ENCODE measurements around the gene PALD1.

DNA sequence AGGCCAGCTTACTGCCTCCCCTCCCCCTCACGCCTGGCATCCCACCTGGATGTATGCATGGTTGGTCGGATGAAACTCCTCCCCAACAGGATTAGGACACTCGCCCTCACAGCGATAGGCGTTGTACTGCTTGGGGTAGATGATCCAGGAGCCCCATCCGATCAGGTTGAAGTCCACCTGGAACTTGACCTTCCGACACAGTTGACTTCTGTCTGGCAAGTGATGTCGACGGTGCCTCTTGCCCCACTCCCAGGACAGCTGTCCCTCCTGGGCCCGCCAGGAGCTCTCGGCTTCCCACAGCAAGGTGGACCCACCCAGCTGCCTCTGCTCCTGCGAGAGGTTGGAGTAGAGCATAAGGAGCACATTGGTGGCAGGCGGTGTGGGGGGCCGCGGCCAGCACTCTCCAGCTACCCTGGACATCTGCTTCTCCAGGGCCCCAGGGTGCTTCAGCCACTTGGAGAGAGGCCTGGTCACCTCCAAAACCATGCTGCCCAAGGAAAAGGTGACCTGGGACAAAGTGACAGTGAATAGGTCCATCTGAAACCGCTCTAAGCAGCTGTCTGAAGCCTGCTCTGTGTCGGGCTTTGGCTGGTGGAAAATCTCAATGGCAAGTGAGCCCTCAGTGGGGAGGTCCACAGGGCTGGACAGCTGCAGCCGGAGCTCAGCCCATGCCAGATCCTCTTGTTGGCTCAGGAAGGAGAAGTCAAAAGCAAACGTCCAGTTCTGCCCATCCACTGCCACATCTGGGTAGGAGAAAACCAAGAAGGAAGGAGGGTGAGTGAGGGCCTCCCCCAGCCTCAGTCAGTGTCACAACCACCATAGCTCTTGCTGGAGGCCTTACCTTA lies 43.1 kb upstream of the PALD1 start:
- TF ChIP-seq, protein P1, sequence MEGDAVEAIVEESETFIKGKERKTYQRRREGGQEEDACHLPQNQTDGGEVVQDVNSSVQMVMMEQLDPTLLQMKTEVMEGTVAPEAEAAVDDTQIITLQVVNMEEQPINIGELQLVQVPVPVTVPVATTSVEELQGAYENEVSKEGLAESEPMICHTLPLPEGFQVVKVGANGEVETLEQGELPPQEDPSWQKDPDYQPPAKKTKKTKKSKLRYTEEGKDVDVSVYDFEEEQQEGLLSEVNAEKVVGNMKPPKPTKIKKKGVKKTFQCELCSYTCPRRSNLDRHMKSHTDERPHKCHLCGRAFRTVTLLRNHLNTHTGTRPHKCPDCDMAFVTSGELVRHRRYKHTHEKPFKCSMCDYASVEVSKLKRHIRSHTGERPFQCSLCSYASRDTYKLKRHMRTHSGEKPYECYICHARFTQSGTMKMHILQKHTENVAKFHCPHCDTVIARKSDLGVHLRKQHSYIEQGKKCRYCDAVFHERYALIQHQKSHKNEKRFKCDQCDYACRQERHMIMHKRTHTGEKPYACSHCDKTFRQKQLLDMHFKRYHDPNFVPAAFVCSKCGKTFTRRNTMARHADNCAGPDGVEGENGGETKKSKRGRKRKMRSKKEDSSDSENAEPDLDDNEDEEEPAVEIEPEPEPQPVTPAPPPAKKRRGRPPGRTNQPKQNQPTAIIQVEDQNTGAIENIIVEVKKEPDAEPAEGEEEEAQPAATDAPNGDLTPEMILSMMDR (IDR thresholded peaks at IDR 0.05): no peak
- TF ChIP-seq EP300 (IDR thresholded peaks at IDR 0.05; ENCODE audit: low read depth): no peak
- no peak for TF ChIP-seq POLR2A (IDR thresholded peaks at IDR 0.05)
- TF ChIP-seq POLR2AphosphoS5 (IDR thresholded peaks at IDR 0.05): no peak
